Measurements from ENCODE around the gene ITGA11. TPM values are rescaled to one million over a fixed set of nuclear protein-coding genes. Genes with fewer than 3 reads are reported as not detected.

ITGA11 gene
- total RNA-seq, 2 donors from 2014 or later, result 0.95 to 13.1 TPM

- no peak overlapping the region for H3K4me3 Mint-ChIP-seq
- peaks cover 5% of the 10 kb centered on the region for H3K4me1 Mint-ChIP-seq
- peaks cover 18% of the 10 kb centered on the region for H3K27me3 Mint-ChIP-seq
- H3K9me3 Mint-ChIP-seq, result no peaks in the 10 kb centered on the region
- no peak for ATAC-seq (replicated peaks)
- H3K27ac Mint-ChIP-seq, result no peak overlapping the region
- no peaks in the 10 kb centered on the region for H3K36me3 Mint-ChIP-seq (ENCODE audit: low read depth)
Observed at GRCh38 chr15:68261241-68261640, 170.7 kb downstream of the ITGA11 start.

GRCh38 chr15:68259883-68260282 is 172.1 kb downstream of the ITGA11 start:
- Mint-ChIP-seq H3K27ac (no peak overlapping the region), H3K4me3 (no peak overlapping the region), H3K9me3 (no peaks in the 10 kb centered on the region), H3K4me1 (peaks cover 5% of the 10 kb centered on the region), H3K36me3 (ENCODE audit: low read depth) (no peaks in the 10 kb centered on the region), H3K27me3 (peaks cover 12% of the 10 kb centered on the region)
- ATAC-seq (replicated peaks), result no peak

- peak overlapping the region; percentile 0 for H3K4me3 Mint-ChIP-seq
- ATAC-seq (replicated peaks), result peak; percentile 69
- no peaks in the 10 kb centered on the region for H3K36me3 Mint-ChIP-seq (ENCODE audit: low read depth)
- H3K9me3 Mint-ChIP-seq, result no peaks in the 10 kb centered on the region
- H3K4me1 Mint-ChIP-seq, result peaks cover 5% of the 10 kb centered on the region
- H3K27me3 Mint-ChIP-seq, result peaks cover 3% of the 10 kb centered on the region
- no peak overlapping the region for H3K27ac Mint-ChIP-seq
Observed at GRCh38 chr15:68258692-68259091, 173.3 kb downstream of the ITGA11 start.

- Mint-ChIP-seq H3K27me3 (no peaks in the 10 kb centered on the region), H3K4me3 (peak overlapping the region; percentile 75), H3K27ac (peak overlapping the region; percentile 59), H3K9me3 (no peaks in the 10 kb centered on the region), H3K36me3 (ENCODE audit: low read depth) (no peaks in the 10 kb centered on the region), H3K4me1 (peaks cover 5% of the 10 kb centered on the region)
- peak; percentile 88 for ATAC-seq (replicated peaks)
Observed at GRCh38 chr15:68256675-68257450, 175.1 kb downstream of the ITGA11 start.

GRCh38 chr15:68252925-68253534 is 178.9 kb downstream of the ITGA11 start:
- ATAC-seq (replicated peaks), result peak; percentile 41
- Mint-ChIP-seq H3K27me3 (peaks cover 3% of the 10 kb centered on the region), H3K4me1 (no peaks in the 10 kb centered on the region), H3K9me3 (no peaks in the 10 kb centered on the region), H3K4me3 (no peak overlapping the region), H3K27ac (no peak overlapping the region), H3K36me3 (ENCODE audit: low read depth) (no peaks in the 10 kb centered on the region)

GRCh38 chr15:68249058-68249713 is 182.8 kb downstream of the ITGA11 start:
- Mint-ChIP-seq H3K36me3 (ENCODE audit: low read depth) (no peaks in the 10 kb centered on the region), H3K4me3 (no peak overlapping the region), H3K27me3 (peaks cover 9% of the 10 kb centered on the region), H3K9me3 (peaks cover 4% of the 10 kb centered on the region), H3K4me1 (no peaks in the 10 kb centered on the region), H3K27ac (no peak overlapping the region)
- no peak for ATAC-seq (replicated peaks)

Other genes with a start within 250 kb of the ITGA11 start
- 10 to 100 TPM in 1 of 2 donors, 1 to 10 TPM in 1; 8.0 to 12.5 TPM for gene CALML4, start 226.8 kb downstream of the ITGA11 start, total RNA-seq
- 10 to 100 TPM; 44.2 to 69.7 TPM for gene CLN6, start 202.4 kb downstream of the ITGA11 start, total RNA-seq
- gene FEM1B, start 154.4 kb downstream of the ITGA11 start, total RNA-seq, result 10 to 100 TPM; 35.1 to 43.6 TPM
- under 1 TPM in 1 of 2 donors, not detected in 1; 0.26 TPM for gene CORO2B, start 146.8 kb upstream of the ITGA11 start, total RNA-seq

Data from activated T-helper 17 cell treated with anti-CD3 and anti-CD28 coated beads, Interleukin-2, amount 50 U/mL, for 72 hours (primary cell).